ENCODE results near the gene MTMR10. TPM values are rescaled to one million over a fixed set of nuclear protein-coding genes. Genes with fewer than 3 reads are reported as not detected.
A peak's percentile ranks its signal among the peaks of the same experiment; 100 is the strongest.

The MTMR10 gene, protein sequence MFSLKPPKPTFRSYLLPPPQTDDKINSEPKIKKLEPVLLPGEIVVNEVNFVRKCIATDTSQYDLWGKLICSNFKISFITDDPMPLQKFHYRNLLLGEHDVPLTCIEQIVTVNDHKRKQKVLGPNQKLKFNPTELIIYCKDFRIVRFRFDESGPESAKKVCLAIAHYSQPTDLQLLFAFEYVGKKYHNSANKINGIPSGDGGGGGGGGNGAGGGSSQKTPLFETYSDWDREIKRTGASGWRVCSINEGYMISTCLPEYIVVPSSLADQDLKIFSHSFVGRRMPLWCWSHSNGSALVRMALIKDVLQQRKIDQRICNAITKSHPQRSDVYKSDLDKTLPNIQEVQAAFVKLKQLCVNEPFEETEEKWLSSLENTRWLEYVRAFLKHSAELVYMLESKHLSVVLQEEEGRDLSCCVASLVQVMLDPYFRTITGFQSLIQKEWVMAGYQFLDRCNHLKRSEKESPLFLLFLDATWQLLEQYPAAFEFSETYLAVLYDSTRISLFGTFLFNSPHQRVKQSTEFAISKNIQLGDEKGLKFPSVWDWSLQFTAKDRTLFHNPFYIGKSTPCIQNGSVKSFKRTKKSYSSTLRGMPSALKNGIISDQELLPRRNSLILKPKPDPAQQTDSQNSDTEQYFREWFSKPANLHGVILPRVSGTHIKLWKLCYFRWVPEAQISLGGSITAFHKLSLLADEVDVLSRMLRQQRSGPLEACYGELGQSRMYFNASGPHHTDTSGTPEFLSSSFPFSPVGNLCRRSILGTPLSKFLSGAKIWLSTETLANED
- total RNA-seq (13.6 and 17.3 TPM in 2 replicates), polyA plus RNA-seq (24.0 and 44.6 TPM in 2 replicates), polyA minus RNA-seq (ENCODE audit: low replicate concordance) (6.3 and 16.5 TPM in 2 replicates)
- polyA plus RNA-seq (2012) = 12.4 and 23.1 TPM in 2 replicates

DNA sequence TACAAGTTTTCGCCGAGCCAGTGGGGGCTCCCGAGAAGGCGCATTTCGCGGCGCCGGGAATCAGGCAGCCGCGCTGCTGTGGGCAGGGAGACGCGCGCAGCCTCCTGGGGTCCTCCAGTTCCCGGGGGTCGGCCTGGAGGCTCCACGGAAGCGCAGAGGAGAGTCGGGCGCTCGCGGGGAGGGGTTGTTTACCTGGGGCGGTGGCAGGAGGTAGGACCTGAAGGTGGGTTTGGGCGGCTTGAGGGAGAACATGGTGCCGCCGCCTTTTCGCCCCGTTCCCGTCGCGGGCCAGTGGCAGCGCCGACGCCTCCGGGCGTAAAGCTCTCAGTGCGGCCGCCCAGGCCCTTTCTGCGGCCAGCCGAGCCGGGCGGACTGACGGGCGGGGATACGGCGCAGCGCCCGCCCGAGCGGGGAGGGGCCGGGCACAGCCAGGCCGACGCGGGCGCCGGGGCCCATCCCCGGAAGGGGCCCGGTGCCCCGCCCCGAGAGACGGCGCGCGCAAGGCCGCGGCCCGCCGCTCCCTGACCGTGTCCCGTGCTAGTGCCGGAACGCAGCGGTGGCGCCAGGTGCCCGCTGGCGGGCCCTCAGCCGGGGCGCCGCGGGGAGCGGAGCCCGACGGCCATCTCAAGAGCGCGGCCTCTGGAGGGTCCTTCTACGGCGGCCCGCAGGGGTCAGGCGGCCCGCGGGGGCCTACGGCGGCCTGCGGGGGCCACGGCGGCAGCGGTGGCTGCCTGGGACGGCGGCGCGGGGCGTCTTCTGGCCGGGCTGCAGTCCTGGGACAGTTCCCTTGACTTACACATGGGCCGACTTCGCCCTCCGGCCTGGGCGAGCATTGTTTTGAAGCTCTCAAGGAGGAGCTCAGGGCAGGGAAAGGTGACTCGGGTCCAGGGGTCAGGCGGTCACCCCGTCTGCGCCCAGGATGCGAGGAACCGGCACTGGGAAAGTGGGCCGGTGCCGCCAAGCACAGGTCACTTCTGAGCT, at the start of gene MTMR10:
TSS of gene MTMR10 (minus strand) at position 374 of the 981 bp plus-strand sequence. CDS start at position 252, 122 bp downstream.
- no peaks in the 10 kb centered on the region for H4K20me1 ChIP-seq (ENCODE audit: control insufficient read depth, extremely low read depth, insufficient read depth, low read length)
- H3K27me3 ChIP-seq (ENCODE audit: control insufficient read depth, insufficient read depth, low read length) = no peaks in the 10 kb centered on the region
- peak within 1 kb of the TSS; percentile 81 for H2AFZ ChIP-seq (ENCODE audit: low read length)
- H3K4me1 ChIP-seq (ENCODE audit: control insufficient read depth, extremely low read depth, insufficient read depth, low read length) = no peaks in the 10 kb centered on the region
- H3K27ac ChIP-seq (ENCODE audit: insufficient read depth, low read length) = peak within 1 kb of the TSS; percentile 86
- no peaks in the 10 kb centered on the region for H3K9me3 ChIP-seq (ENCODE audit: control insufficient read depth, insufficient read depth, low read depth, low read length)
- peak within 1 kb of the TSS; percentile 94 for H3K4me2 ChIP-seq (ENCODE audit: extremely low read depth, insufficient read depth, low read length)
- peak within 1 kb of the TSS; percentile 67 to 87 (median 80) for H3K4me3 ChIP-seq (replicated peaks in 1 of 4; ENCODE audit: control extremely low read depth in 1 of 4, insufficient read depth in 1 of 4, low read depth in 3 of 4, low read length in 4 of 4)
- DNase-seq (ENCODE audit: low read depth in 2 of 2) = peak; percentile 76 to 79
- H3K79me2 ChIP-seq (ENCODE audit: control insufficient read depth, insufficient read depth, low read length) = peaks cover 30% of the 10 kb centered on the region
- H3K36me3 ChIP-seq (ENCODE audit: control insufficient read depth, insufficient read depth, low read length) = peaks cover 3% of the 10 kb centered on the region
- peak within 1 kb of the TSS; percentile 87 for H3K9ac ChIP-seq (ENCODE audit: insufficient read depth, low read length)
- TF ChIP-seq, protein P1, sequence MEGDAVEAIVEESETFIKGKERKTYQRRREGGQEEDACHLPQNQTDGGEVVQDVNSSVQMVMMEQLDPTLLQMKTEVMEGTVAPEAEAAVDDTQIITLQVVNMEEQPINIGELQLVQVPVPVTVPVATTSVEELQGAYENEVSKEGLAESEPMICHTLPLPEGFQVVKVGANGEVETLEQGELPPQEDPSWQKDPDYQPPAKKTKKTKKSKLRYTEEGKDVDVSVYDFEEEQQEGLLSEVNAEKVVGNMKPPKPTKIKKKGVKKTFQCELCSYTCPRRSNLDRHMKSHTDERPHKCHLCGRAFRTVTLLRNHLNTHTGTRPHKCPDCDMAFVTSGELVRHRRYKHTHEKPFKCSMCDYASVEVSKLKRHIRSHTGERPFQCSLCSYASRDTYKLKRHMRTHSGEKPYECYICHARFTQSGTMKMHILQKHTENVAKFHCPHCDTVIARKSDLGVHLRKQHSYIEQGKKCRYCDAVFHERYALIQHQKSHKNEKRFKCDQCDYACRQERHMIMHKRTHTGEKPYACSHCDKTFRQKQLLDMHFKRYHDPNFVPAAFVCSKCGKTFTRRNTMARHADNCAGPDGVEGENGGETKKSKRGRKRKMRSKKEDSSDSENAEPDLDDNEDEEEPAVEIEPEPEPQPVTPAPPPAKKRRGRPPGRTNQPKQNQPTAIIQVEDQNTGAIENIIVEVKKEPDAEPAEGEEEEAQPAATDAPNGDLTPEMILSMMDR (conservative IDR thresholded peaks at IDR 0.05 in 1 of 2, IDR thresholded peaks at IDR 0.05 in 1 of 2; ENCODE audit: low read depth in 1 of 2, low read length in 2 of 2) = peak in 1 of 2 donors; percentile 3
- no peak for TF ChIP-seq EZH2 (IDR thresholded peaks at IDR 0.05; ENCODE audit: low read length, missing control alignments)

DNA sequence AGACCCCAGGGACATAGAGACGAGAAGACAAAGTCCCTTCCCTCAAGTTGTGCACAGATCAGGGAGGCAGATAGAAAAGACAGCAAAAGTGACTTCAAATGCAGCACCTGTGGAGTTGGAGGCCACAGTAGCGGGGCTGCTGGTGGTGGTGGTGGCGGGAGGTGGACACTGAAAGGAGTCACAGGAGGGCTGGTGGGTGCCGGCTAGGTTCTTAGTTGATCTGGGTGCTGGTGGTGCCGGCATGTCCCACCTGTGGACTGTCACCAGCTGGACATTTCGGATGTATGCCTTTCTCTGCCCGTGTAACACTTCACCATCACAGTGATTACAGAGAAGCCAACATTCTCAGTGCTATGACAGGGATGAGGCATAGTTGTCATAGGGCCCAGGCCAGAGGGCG, 49.2 kb upstream of the MTMR10 start:
- no peak overlapping the region for H2AFZ ChIP-seq (ENCODE audit: low read length)
- no peaks in the 10 kb centered on the region for H3K79me2 ChIP-seq (ENCODE audit: control insufficient read depth, insufficient read depth, low read length)
- no peaks in the 10 kb centered on the region for H4K20me1 ChIP-seq (ENCODE audit: control insufficient read depth, extremely low read depth, insufficient read depth, low read length)
- no peak for TF ChIP-seq EZH2 (IDR thresholded peaks at IDR 0.05; ENCODE audit: low read length, missing control alignments)
- no peaks in the 10 kb centered on the region for H3K27me3 ChIP-seq (ENCODE audit: control insufficient read depth, insufficient read depth, low read length)
- no peaks in the 10 kb centered on the region for H3K4me1 ChIP-seq (ENCODE audit: control insufficient read depth, extremely low read depth, insufficient read depth, low read length)
- H3K27ac ChIP-seq (ENCODE audit: insufficient read depth, low read length) = no peak overlapping the region
- DNase-seq (ENCODE audit: low read depth in 2 of 2) = no peak
- no peak overlapping the region for H3K4me2 ChIP-seq (ENCODE audit: extremely low read depth, insufficient read depth, low read length)
- H3K36me3 ChIP-seq (ENCODE audit: control insufficient read depth, insufficient read depth, low read length) = no peaks in the 10 kb centered on the region
- H3K9ac ChIP-seq (ENCODE audit: insufficient read depth, low read length) = no peak overlapping the region
- no peak overlapping the region for H3K4me3 ChIP-seq (replicated peaks in 1 of 4; ENCODE audit: control extremely low read depth in 1 of 4, insufficient read depth in 1 of 4, low read depth in 3 of 4, low read length in 4 of 4)
- H3K9me3 ChIP-seq (ENCODE audit: control insufficient read depth, insufficient read depth, low read depth, low read length) = no peaks in the 10 kb centered on the region

DNA sequence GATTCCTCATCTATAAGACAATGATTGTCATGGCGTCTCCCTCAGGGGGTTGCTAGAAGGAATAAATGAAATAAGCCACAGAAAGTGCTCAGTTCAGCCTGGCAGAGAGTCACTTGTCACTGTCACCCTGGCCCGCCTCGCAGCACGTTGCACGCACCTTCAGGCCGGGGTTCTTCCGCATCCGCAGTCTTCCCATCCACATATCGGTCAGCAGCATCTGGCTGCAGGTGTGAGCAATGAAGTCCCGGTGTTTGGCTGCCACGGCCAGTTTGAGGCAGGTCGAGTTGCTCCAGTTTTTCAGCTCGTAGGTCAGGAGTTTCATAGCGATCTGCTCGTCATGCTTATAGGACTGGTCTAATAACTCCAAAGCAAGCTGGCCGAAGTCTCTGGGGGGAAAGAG, 48.5 kb upstream of the MTMR10 start:
- Histone ChIP-seq H3K4me3 (replicated peaks in 1 of 4; ENCODE audit: control extremely low read depth in 1 of 4, insufficient read depth in 1 of 4, low read depth in 3 of 4, low read length in 4 of 4) (no peak overlapping the region), H2AFZ (ENCODE audit: low read length) (no peak overlapping the region), H4K20me1 (ENCODE audit: control insufficient read depth, extremely low read depth, insufficient read depth, low read length) (no peaks in the 10 kb centered on the region), H3K36me3 (ENCODE audit: control insufficient read depth, insufficient read depth, low read length) (no peaks in the 10 kb centered on the region), H3K4me1 (ENCODE audit: control insufficient read depth, extremely low read depth, insufficient read depth, low read length) (no peaks in the 10 kb centered on the region), H3K9me3 (ENCODE audit: control insufficient read depth, insufficient read depth, low read depth, low read length) (no peaks in the 10 kb centered on the region), H3K27me3 (ENCODE audit: control insufficient read depth, insufficient read depth, low read length) (no peaks in the 10 kb centered on the region), H3K79me2 (ENCODE audit: control insufficient read depth, insufficient read depth, low read length) (no peaks in the 10 kb centered on the region), H3K4me2 (ENCODE audit: extremely low read depth, insufficient read depth, low read length) (no peak overlapping the region), H3K9ac (ENCODE audit: insufficient read depth, low read length) (no peak overlapping the region), H3K27ac (ENCODE audit: insufficient read depth, low read length) (no peak overlapping the region)
- TF ChIP-seq, protein P1 (conservative IDR thresholded peaks at IDR 0.05 in 1 of 2, IDR thresholded peaks at IDR 0.05 in 1 of 2; ENCODE audit: low read depth in 1 of 2, low read length in 2 of 2) = no peak
- TF ChIP-seq EZH2 (IDR thresholded peaks at IDR 0.05; ENCODE audit: low read length, missing control alignments) = no peak
- DNase-seq (ENCODE audit: low read depth in 2 of 2) = no peak
